ENCODE measurements around the gene EAF1.
"Not testable (repeated sequence)": the region's sequence is repeated elsewhere in the genome, so short reads cannot be mapped to it uniquely, and the experiment has no call there.

EAF1 gene

DNA sequence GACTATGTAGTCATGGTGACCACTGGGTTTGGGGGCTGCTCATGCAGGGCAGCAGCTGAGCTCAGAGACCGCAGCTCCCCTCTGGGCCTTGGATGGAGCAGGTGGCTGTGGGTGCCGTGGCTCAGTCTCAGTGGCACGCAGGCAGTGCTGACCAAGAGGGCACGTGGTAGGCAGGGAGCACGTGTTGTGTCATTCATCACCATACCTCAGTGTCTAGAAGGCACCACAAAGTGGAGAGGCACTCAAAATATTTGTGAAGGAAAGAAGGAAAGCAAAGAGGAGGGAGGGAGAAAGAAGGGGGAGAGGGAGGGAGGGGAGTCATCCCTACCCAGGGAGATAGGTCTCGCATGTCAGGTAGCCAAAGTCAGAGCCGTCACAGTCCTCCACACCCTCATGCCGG is 26.1 kb downstream of the EAF1 start:
- DNase-seq = no peak

DNA sequence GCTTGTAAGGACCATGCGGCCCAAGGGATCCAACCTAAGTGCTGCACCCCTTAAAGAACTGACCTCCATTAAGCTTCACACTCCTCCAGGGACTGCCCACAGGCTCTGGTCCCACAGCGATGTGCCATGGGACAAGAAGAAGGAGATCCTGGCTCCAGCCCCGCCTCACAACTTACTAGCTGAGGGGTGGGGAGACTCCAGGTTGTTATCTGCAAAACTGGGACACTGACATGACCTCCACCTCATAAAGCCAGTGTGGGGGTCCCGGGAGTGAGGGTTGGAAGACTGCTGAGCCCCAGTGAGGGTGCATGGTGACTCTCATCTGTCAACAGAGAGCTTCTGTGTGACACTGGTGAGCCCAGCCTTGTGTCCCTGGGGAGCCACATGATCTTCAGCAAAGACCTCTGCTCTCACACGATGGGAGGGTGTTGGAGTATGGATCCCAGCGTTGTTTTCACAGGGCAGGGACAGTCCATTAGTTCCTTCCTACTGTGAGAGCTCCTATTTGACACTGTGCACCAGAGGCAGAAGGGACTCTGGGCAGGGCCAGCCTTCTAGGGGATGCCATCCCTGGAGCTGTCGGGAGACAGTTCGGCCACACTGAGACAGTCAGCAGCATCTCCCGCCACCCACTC is 26.7 kb downstream of the EAF1 start:
- DNase-seq = no peak

DNA sequence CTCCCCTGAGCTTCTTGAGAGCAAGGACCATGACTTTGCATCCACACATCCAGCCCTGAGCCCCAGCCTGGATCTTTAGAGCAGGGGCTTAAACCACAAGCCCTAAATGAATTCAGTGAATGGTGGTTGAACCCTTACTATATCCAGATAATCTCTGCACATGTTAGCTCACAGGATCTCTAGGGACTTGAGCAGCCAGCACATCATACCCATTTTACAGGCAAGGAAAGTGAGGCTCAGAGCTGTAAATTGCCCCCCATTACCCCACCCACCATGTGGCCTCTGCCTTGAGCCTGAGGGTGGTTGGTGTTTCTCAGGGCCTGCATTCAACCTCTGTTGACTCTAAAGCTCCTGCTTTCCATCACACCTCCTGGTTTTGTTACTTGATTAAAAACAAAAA is 27.6 kb downstream of the EAF1 start:
- DNase-seq = no peak

DNA sequence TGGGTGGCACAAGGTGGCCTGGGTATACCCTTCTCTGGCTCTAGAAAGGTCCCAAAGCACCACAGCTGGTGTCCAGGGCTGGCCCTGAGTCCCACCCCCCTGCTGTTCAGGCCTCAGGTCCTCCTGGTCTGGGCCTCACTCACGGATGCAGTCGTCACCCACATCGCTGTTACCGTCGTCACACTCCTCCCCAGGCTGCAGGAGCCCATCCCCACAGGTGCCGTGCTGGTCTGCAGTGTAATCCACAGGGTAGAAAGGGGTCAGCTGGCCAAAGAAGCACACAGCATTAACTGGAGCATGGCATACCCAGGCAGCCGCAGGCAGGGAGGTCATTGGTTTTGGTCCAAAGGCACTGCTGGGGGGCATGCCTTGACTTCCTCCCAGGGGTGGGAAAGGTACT is 28.4 kb downstream of the EAF1 start:
- no peak for DNase-seq

DNA sequence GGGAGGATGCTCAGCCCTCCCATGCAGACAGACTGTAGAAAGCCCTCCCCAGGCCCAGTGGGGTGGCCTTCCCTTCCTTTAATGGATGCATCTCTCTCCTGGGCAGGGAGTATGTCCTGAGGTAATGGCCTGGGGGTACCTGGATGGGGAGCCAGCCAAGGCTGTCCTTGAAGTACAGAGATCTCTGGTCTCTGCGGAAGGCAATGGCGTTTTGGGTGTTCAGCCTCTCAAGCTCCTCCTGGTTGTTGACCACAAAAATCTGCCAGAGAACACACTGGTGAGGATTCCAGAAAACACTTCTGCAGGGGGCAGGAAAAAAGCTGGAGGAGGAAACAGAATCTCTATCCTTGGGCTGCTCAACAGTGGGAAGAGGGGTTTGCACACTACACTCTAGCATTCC is 28.9 kb downstream of the EAF1 start:
- DNase-seq = no peak

DNA sequence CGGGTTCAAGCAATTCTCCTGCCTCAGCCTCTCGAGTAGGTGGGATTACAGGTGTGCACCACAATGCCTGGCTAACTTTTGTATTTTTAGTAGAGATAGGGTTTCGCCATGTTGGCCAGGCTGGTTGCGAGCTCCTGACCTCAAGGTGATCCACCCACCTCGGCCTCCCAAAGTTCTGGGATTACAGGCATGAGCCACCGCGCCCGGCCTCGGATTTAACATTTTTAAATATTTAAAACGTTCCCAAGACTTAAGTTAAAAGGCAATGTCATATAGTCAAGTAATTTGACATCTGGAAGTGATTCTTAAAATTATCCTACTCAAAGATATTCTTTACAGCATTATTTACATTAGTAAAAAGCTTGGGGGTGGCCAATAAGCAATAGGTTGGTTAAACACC is 29.5 kb downstream of the EAF1 start:
- not testable (repeated sequence) for DNase-seq

DNA sequence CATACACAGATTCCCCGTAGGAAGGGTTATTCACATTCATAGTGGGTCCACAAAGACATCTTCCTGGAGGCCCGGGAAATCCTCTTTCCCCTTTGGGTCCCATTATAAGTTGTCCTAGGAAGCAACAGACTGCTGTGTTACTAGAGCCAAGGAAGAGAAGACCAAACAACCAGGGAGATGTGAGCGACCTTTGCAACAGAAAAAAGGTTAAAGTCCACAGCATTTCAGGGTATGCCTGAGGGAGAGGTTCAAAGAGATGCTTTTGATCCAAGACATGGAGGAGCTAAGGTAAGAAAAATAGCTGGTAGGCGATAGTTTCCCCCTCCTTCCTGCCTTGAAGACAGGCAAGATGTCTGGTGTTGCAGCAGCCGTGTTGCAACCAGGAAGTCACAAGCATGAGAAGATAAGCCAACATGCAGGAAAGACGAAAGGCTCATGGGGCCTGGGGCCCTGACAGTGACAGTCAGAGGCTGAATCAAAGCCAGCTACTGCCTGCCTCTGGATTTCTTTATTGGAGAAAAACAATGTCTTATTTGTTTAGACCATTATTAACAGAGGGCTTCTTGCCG is 30.9 kb downstream of the EAF1 start:
- DNase-seq = no peak

DNA sequence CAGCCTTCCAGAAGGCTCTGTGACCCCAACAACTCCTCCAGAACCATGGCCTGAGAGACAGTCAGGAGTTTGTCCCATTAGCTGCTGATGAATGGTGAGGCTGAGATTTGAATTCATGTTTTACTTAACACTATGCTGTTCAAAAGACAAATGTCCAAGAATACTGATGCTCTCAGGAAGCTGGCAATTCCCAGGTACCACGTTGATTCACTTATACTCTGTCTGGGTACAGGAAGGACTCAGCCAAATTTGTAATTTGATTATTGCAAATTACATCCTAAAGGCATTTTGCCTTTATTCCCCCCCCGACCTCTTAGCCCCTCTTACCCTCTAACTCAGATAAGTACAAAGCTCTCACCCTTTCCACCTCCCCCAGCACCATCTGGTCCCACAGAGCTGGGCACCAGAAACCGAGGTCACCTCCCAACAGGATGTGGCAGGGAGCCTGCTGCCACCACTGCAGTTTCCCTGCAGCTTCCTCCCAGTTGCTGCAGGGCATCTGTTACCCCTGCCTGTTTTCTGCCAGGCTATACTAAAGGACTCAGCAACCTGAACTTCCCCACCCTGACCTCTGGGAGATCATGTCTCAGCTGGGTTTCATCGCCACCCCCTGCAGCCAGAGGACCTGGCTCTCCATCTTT is 33.6 kb downstream of the EAF1 start:
- no peak for DNase-seq

DNA sequence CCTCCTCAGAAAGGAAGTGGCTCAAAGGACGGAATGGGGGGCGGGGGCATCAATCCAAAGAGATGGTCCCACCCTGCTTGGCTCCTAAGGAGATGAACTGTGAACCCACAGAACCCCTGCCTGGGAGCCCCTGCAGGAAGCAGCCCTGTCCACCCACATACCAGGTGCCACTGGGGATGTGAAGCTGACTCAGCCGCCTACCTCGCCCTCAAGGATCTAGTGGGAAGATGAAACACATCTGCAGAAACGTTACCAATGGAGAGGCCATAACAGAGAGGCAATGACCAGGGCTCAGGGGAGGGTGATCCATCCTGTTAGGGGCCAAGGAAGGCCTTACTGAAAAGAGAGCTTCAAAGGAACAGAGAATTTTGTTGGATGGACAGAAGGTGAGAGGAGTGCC is 35.1 kb downstream of the EAF1 start:
- no peak for DNase-seq

DNA sequence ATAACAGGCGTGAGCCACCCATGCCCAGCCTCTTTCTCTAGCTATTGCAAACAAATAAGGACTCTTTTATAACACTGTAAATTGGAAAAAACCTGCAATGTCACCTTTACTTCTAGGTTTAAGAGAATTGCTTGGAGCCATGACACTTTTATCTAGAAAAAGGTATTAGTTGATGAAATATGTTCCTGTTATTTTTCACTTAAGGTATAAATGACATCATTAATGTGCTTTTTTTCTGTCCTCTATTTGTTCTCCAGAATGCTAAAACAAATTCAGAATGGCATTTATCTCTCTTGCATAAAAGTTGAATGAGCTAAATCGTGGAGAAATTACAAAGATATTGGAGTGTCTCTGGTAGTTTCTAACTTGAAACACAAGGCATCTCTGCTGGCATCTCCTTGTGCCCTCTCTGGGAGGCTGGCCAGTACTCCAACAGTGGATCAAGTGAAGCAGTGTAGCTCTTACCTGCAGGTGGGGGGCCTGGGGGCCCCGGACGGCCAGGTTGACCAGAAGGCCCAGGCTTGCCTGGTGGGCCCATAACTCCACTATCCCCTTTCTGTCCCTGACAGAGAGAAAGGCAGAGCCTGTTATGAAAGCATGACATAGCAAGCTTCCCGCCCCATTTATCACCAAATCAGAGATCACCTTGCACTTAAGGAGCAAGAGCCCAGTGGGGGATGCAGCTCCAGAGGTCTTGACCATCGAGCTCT is 38.6 kb downstream of the EAF1 start:
- DNase-seq = no peak

DNA sequence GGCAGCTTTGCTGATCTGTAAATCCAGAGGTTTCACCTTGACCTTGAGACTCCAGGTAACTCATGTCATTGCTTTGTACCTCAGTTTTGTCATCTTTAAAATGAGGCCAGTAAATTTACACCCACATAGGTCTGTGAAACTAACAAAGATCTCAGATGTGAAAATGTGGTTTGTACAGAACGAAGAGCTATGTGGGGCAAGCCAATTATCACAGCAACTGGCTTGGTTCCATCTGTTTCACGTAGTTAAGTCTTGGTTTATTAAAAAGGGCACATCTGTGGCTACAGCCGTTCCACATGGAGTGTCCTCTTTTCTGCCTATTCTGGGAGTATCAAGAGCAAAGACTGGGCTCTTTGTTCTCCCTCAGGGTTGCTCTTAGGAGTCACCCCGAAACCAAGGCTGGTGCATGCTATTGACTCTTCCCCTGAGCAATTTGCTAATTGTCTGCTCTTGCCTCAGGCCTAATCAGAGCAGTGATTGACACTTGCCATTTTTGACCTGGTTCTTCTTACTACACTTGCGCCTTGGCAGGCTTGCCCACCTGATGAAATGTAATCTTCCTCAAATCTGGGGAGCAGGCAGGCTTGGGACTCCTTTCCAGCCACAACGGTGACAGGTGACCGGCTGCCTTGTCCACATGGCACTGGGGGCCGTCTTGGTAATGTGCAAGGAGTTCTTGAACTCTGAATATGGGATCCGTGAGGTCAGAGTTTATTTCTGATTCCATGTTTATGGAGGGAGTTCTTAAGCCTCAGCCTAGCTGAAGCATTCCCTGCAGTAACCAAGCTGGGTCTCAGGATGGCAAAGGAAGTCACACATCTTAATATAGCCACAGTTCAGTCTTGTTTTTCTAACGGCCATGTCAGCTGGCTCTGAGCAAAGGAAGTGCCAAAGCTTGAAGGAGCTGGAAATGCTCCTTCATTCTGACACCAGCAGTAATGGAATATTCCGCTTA is 40.1 kb downstream of the EAF1 start:
- DNase-seq = no peak

DNA sequence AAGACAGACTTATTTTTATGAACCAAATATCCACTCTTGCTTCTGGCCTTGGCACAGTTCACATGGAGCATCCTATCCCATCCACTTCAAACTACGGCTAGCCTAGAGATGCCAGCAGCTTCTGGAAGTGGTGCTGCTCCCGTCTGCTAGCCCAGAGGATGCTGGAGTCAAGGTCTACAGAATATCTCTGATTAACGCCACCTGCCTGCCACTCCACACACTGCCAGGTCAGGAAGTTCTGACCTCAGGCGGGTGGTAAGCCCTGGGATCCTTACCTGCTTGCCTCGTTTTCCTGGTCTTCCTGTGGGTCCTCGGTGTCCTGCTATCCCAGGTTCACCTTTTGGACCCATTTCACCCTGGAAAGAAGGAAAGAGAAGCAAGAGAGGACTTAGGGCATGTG is 42.9 kb downstream of the EAF1 start:
- DNase-seq = no peak

DNA sequence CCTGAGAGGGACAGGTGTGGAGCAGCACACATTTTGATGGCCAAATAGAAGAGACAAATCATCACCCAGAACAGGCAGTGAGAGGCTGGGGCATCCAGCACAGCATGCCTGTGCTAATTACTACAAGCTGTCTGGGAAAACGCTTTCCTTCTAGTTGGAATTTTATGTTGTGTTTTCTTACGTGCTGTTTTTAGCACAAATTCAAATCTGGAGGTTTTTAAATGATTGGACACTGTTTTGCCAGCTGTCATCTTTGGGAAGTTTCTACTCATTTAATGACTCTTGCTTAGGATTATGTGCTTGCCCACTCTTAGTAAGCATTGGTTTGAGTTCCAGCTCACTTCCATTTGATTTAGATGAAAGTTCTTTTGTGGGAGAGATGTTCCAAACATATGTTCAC is 43.5 kb downstream of the EAF1 start:
- DNase-seq = no peak

DNA sequence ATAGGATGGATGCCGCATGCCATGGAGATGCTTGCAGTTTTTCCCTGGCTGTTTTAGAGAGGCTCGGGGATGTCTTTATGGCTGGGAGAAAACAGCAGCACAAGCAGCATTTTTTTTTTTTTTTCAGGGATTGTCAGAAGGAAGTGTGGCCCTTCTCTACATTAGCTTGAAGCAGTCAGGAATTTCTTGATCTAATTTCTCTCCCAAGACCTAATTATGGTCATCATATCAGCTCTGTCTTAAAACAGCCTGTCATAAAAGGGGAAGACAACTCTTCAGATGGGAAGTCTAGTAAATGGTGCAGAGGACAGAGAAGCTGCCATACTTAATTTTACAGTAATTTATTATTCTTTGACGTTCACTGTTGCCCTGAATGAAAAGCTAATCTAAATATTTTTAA is 44.5 kb downstream of the EAF1 start:
- no peak for DNase-seq

DNA sequence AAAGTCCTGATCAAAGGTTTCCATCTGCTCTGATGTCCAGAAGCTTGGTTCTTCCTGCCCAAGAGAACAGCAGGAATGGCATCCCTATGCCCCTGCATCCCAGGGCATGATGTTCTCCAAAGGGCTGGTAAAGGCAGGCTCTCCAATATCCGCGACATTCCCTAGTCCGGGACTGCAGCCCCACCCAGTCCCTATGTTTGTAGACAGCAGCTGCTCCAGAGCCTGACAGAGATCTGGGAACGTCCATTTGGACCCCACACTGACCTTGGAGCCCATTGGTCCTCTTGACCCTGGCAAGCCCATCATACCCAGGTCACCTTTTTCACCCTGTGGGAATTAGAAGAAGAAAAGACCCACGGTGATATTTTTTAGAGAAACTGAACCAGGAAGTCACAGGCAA is 47.8 kb downstream of the EAF1 start:
- DNase-seq = no peak

DNA sequence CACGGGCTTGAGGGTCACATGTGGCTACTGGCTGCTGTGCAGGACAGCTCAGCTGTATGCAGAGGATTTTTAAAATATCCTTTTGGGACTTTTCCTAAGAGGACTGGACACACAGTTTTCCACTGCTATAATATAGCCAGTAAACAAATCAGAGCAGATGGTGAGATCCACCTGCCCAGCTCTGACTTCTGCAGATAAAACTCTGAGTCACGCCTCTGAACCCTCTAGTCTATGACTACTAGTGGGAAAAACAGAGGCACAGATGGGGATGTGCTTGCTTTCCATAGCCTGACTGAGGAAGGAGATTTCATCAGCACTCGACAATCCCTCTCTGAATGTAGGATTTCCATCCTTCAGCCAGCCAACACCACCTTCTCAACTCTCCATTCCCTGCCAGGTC is 49.0 kb downstream of the EAF1 start:
- no peak for DNase-seq

DNA sequence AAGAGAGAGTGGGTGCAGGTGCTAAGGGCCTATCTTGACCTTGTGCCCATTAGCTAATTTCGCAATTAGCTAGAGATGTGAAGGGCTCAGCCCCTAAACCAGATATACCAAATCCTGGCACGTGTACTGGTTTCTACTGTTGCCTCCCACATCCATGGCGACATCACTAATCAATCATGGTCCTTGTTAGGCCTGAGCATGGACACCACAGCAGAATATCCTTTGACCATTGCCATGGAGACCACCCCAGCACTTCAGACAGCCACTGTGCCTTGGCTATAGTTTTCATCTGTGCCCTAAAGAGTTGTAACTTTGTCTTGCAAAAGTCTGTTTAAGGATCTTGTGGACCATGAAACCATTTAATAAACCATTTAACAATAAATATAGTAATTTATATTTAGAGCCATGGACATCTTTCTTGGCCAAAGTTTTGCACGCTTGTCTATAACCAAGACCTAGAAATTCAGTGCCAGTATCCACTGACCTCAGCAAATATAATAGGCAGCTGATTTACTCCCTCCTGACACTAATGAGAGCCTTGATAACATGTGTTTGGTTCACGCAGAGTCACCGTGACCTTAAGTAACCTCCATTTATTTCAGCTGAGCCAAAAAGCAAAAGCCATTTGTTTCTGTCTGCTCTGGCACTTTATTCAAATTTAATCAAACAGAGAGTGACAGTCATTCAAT is 50.7 kb downstream of the EAF1 start:
- no peak for DNase-seq

DNA sequence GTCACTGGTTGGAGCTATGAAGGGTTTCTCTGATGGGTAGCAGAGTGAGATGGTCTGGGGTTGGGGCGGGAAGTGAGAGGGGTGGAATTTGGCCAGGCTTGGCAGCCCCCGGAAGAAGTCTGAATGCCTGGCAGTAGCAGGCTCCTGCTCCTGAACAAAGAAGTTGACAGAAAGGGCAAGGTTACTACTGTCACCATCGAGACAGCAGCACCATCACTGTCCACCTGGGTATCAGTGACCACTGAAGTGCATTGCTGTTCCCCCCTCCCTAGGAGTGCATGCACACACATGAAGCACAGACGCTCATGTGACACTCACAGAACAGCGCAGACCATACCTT is 51.2 kb downstream of the EAF1 start:
- no peak for DNase-seq

DNA sequence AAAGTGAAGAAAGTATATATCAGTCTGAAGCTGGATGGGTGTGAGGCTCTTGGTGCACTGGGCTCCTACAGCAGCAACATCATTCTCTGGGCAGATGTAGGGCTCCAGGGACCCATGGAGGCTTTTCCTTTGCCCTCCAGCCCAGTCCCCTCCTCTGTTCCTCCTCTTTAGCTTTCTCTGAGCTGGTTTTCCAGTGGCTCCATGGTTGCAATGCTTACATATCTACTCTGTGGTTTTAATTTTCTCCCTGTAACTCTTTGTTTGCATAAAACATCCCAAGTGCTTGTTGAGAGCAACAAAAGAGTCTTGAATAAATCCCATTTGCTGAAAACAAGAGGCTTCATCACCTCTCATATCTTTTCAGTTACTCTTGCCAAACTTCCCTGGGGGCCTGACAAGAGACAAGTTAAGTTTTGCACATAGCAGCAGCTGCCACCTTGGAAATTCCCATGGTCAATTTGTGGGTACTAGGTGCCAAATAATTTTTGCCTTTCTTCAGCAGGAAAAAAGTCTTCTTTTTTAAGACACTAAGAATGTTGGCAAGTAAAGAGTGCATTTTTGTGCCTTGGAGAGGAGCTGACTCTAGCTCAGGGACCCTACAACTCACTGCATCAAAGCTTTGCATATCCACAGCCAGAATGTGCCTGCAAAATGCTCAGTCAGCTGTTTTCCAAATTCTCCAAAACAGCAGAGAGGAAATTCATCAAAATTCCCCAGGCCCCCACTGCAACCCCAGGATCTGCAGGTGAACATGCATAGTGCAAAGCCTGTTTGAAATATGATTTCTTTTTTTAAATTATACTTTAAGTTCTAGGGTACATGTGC is 52.2 kb downstream of the EAF1 start:
- DNase-seq = no peak

DNA sequence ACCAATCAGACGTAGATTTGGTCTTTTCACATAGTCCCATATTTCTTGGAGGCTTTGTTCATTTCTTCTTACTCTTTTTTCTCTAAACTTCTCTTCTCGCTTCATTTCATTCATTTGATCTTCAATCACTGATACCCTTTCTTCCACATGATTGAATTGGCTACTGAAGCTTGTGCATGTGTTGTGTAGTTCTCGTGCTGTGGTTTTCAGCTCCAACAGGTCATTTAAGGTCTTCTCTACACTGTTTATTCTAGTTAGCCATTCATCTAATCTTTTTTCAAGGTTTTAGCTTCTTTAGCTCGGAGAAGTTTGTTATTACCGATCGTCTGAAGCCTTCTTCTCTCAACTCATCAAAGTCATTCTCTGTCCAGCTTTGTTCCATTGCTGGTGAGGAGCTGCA is 57.2 kb downstream of the EAF1 start:
- not testable (repeated sequence) for DNase-seq

DNA sequence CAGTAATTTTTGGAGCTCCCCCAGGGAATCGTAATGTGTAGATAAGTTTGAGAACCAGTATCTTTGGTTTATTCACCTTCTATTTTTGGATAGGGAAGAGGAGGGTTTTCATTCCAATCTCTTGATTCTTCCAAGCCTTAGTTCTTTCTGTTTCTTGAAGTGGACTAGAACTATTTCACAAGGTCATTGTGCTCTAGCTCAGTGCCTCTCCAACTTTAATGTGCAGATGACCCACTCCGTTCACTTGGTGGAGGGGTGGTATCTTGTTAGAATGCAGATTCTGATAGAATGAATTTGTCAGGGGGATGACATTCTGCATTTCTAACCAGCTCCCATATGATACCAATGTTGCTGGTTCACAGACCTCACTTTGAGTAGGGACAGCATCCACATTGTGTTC is 58.6 kb downstream of the EAF1 start:
- DNase-seq = no peak

DNA sequence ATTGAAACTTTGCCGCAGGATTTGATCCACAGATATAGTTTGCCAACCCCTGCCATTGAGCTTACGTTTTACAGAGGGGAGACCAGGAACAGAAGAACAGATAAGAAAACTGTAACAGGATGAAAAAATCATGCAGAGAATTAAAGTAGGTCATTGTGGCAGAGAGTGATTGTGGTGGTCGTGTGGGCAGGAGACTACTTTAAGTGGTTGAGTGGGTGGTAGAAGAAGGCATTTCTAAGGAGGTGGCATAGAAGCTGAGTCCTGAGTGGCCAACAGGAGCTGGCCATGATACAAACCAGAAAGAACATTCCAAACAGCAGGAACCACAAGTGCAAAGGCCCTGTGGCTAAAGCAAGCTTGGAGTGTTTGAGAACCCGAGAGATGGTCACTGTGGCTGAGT is 59.6 kb downstream of the EAF1 start:
- no peak for DNase-seq

Measured in NCI-H1092 (cell line).